ENCODE results near the gene PEMT. TPM values are rescaled to one million over a fixed set of nuclear protein-coding genes. Genes with fewer than 3 reads are reported as not detected.

PEMT gene
- total RNA-seq, 1 experiment from 2014 or later: 39.8 TPM

- Histone ChIP-seq H3K27me3 (replicated peaks; ENCODE audit: insufficient read depth, low read depth, low read length, poor library complexity) (no peaks in the 10 kb centered on the region), H3K4me1 (ENCODE audit: insufficient read depth, low read length, poor library complexity, severe bottlenecking) (peaks cover 24% of the 10 kb centered on the region), H3K4me3 (ENCODE audit: low read depth, low read length, poor library complexity, severe bottlenecking) (no peak overlapping the region), H3K36me3 (ENCODE audit: insufficient read depth, low read length, poor library complexity, severe bottlenecking) (no peaks in the 10 kb centered on the region), H3K9me3 (ENCODE audit: low read depth, low read length, poor library complexity, severe bottlenecking) (no peaks in the 10 kb centered on the region), H3K27ac (ENCODE audit: low read depth, low read length, poor library complexity, severe bottlenecking) (no peak overlapping the region)
- DNase-seq (ENCODE audit: low spot score): no peak
- ChIA-PET POLR2A (ENCODE audit: low non-redundant PET) (interaction anchor here (0.6 kb wide), 1 partner anchor 22 kb away, joined by 7 read pairs; no protein-coding TSS in a partner anchor), CTCF (no interaction called here)
- BruUV-seq (replicated peaks): no TSS peak
- intact Hi-C loops (cut with micrococcal nuclease; ENCODE audit: unreplicated experiment): no loop called here
- TF ChIP-seq EZH2 (IDR thresholded peaks at IDR 0.05; ENCODE audit: borderline replicate concordance, low read depth, low read length, poor library complexity, severe bottlenecking): no peak
These were observed 50.4 kb downstream of the PEMT start for GRCh38 chr17:17540935-17541639.

GRCh38 chr17:17540278-17540906 is 51.1 kb downstream of the PEMT start:
- Histone ChIP-seq H3K4me1 (ENCODE audit: insufficient read depth, low read length, poor library complexity, severe bottlenecking) (peaks cover 31% of the 10 kb centered on the region), H3K9me3 (ENCODE audit: low read depth, low read length, poor library complexity, severe bottlenecking) (no peaks in the 10 kb centered on the region), H3K27ac (ENCODE audit: low read depth, low read length, poor library complexity, severe bottlenecking) (no peak overlapping the region), H3K36me3 (ENCODE audit: insufficient read depth, low read length, poor library complexity, severe bottlenecking) (no peaks in the 10 kb centered on the region), H3K4me3 (ENCODE audit: low read depth, low read length, poor library complexity, severe bottlenecking) (no peak overlapping the region), H3K27me3 (replicated peaks; ENCODE audit: insufficient read depth, low read depth, low read length, poor library complexity) (no peaks in the 10 kb centered on the region)
- ChIA-PET CTCF (no interaction called here), POLR2A (ENCODE audit: low non-redundant PET) (interaction anchor here (0.6 kb wide), 1 partner anchor 21 kb away, joined by 7 read pairs; no protein-coding TSS in a partner anchor)
- intact Hi-C loops (cut with micrococcal nuclease; ENCODE audit: unreplicated experiment): no loop called here
- no TSS peak for BruUV-seq (replicated peaks)
- no peak for TF ChIP-seq EZH2 (IDR thresholded peaks at IDR 0.05; ENCODE audit: borderline replicate concordance, low read depth, low read length, poor library complexity, severe bottlenecking)
- no peak for TF ChIP-seq CTCF (conservative IDR thresholded peaks at IDR 0.05; ENCODE audit: low read depth, low read length)
- no peak for DNase-seq (ENCODE audit: low spot score)

- POLR2A ChIA-PET (ENCODE audit: low non-redundant PET): no interaction called here
- no TSS peak for BruUV-seq (replicated peaks)
- no peaks in the 10 kb centered on the region for H3K36me3 ChIP-seq (ENCODE audit: insufficient read depth, low read length, poor library complexity, severe bottlenecking)
- no peak for TF ChIP-seq EZH2 (IDR thresholded peaks at IDR 0.05; ENCODE audit: borderline replicate concordance, low read depth, low read length, poor library complexity, severe bottlenecking)
- no peak for TF ChIP-seq CTCF (conservative IDR thresholded peaks at IDR 0.05; ENCODE audit: low read depth, low read length)
- no peaks in the 10 kb centered on the region for H3K9me3 ChIP-seq (ENCODE audit: low read depth, low read length, poor library complexity, severe bottlenecking)
- no peak for DNase-seq (ENCODE audit: low spot score)
- H3K27me3 ChIP-seq (replicated peaks; ENCODE audit: insufficient read depth, low read depth, low read length, poor library complexity): no peaks in the 10 kb centered on the region
- CTCF ChIA-PET: no interaction called here
- peaks cover 33% of the 10 kb centered on the region for H3K4me1 ChIP-seq (ENCODE audit: insufficient read depth, low read length, poor library complexity, severe bottlenecking)
- no peak overlapping the region for H3K4me3 ChIP-seq (ENCODE audit: low read depth, low read length, poor library complexity, severe bottlenecking)
- intact Hi-C loops (cut with micrococcal nuclease; ENCODE audit: unreplicated experiment): no loop called here
- peak overlapping the region; percentile 27 for H3K27ac ChIP-seq (ENCODE audit: low read depth, low read length, poor library complexity, severe bottlenecking)
These were observed 51.9 kb downstream of the PEMT start for GRCh38 chr17:17539591-17539990.

Measured in A673 (cell line).